OCI-LY3 (cell line): ENCODE measurements around the gene TPCN1.

ENCODE experiments used
- CTCF ChIP-seq: fragments of 200-600, 300-600 bp; sonication (generic); IDR thresholded peaks from 2 replicates; pipeline ENCODE4 v1.5.1; 2014; ENCODE audit warnings: antibody characterized with exemption, low read length, low read depth
- EZH2phosphoT487 ChIP-seq: fragments of 200-600 bp; shearing (Covaris generic); IDR thresholded peaks from 2 replicates; pipeline ENCODE4 v1.6.1; 2018; ENCODE audit warnings: antibody characterized with exemption, mixed run types, low read depth

GRCh38 chr12:113211160-113211559 is 10.1 kb upstream of the TPCN1 start:
- TF ChIP-seq EZH2phosphoT487 (no peak), CTCF (no peak)
